IMR-90 (cell line): Measurements from ENCODE around the gene RASSF4. TPM values are rescaled to one million over a fixed set of nuclear protein-coding genes. Genes with fewer than 3 reads are reported as not detected.

Experiments
- ATAC-seq: fragments of 200-7000 bp; cut with Tn5 transposase; 2 replicates; pipeline ENCODE4 v1.9.1; 2020; ENCODE audit warnings: low read depth, mild to moderate bottlenecking, moderate library complexity
- BruUV-seq: library from RNA; stranded (reverse); fragments of 400-500 nt; replicated peaks from 2 replicates; lab custom pipeline; 2021; lab: Mats Ljungman, UMichigan
- CTCF ChIA-PET: fragments of 300-600 bp; formaldehyde crosslinking; extraction: SDS; loops from one replicate; lab custom pipeline; 2021; ENCODE audit warnings: antibody characterized with exemption; lab: Yijun Ruan, JAX
- POLR2A ChIA-PET: fragments of 300-600 bp; sonication (Branson Sonifier 250); formaldehyde crosslinking; loops from one replicate; lab custom pipeline; 2022; ENCODE audit warnings: antibody characterized with exemption; ENCODE audit not compliant: unreplicated experiment; lab: Charles Lee
- DNase-seq: peaks from one replicate; pipeline ENCODE4 v3.0.0; 2013
- H2AFZ ChIP-seq: replicated peaks from 2 replicates; pipeline ENCODE3; 2013; ENCODE audit warnings: low read length, mild to moderate bottlenecking; ENCODE audit not compliant: poor library complexity
- H2AK5ac ChIP-seq: 2 replicates; pipeline ENCODE4 v1.6.1; 2013; ENCODE audit warnings: low read depth, low read length, inconsistent platforms
- H2AK9ac ChIP-seq: replicated peaks from 2 replicates; pipeline ENCODE3; 2013; ENCODE audit warnings: mild to moderate bottlenecking, low read depth, low read length, moderate library complexity; ENCODE audit not compliant: poor library complexity
- H2BK120ac ChIP-seq: 2 replicates; pipeline ENCODE4 v1.6.1; 2013; ENCODE audit warnings: low read depth, low read length, inconsistent platforms
- H2BK15ac ChIP-seq: 3 replicates; pipeline ENCODE4 v1.6.1; 2013; ENCODE audit warnings: low read depth, low read length, inconsistent platforms
- H2BK20ac ChIP-seq: 2 replicates; pipeline ENCODE4 v1.6.1; 2013; ENCODE audit warnings: low read depth, mild to moderate bottlenecking, inconsistent platforms, low read length, moderate library complexity
- H2BK5ac ChIP-seq: 2 replicates; pipeline ENCODE4 v1.6.1; 2013; ENCODE audit warnings: mild to moderate bottlenecking, low read depth, low read length, inconsistent platforms; ENCODE audit not compliant: poor library complexity, severe bottlenecking
- H3K14ac ChIP-seq: replicated peaks from 2 replicates; pipeline ENCODE4 v1.6.1; 2013; ENCODE audit warnings: low read depth, low read length, inconsistent platforms
- H3K18ac ChIP-seq: 2 replicates; pipeline ENCODE4 v1.6.1; 2013; ENCODE audit warnings: low read depth, low read length, control low read depth
- H3K23ac ChIP-seq: 2 replicates; pipeline ENCODE4 v1.6.1; 2013; ENCODE audit warnings: low read depth, low read length, inconsistent platforms
- H3K27ac ChIP-seq: 2 replicates; pipeline ENCODE4 v1.5.1; 2013; ENCODE audit warnings: mild to moderate bottlenecking, control low read depth, low read length; ENCODE audit not compliant: insufficient read depth
- H3K27me3 ChIP-seq: 2 replicates; pipeline ENCODE4 v1.6.1; 2013; ENCODE audit warnings: low read length; ENCODE audit not compliant: control insufficient read depth, insufficient read depth
- H3K36me3 ChIP-seq: 2 replicates; pipeline ENCODE4 v1.6.1; 2013; ENCODE audit warnings: low read length, mixed read lengths; ENCODE audit not compliant: control insufficient read depth, insufficient read depth
- H3K4ac ChIP-seq: 2 replicates; pipeline ENCODE4 v1.6.1; 2013; ENCODE audit warnings: low read depth, low read length, inconsistent platforms
- H3K4me1 ChIP-seq: 2 replicates; pipeline ENCODE4 v1.6.1; 2013; ENCODE audit warnings: low read length, mixed read lengths; ENCODE audit not compliant: control insufficient read depth, insufficient read depth
- H3K4me2 ChIP-seq: 2 replicates; pipeline ENCODE4 v1.6.1; 2013; ENCODE audit warnings: low read depth, mild to moderate bottlenecking, control low read depth, low read length, moderate library complexity
- H3K4me3 ChIP-seq: 2 replicates; pipeline ENCODE4 v1.5.1; 2013; ENCODE audit warnings: low read depth, mild to moderate bottlenecking, control low read depth, low read length, moderate library complexity; ENCODE audit not compliant: insufficient read depth
- H3K56ac ChIP-seq: 2 replicates; pipeline ENCODE4 v1.6.1; 2013; ENCODE audit warnings: low read length, inconsistent platforms; ENCODE audit not compliant: insufficient read depth; ENCODE audit errors: extremely low read depth
- H3K79me1 ChIP-seq, 2 experiments: 2 replicates each; pipeline ENCODE4 v1.6.1; 2013; ENCODE audit warnings: low read length in 2 of 2, inconsistent platforms in 1 of 2, low read depth in 1 of 2
- H3K9ac ChIP-seq: 2 replicates; pipeline ENCODE4 v1.6.1; 2013; ENCODE audit warnings: low read depth, low read length, control low read depth
- H3K9me1 ChIP-seq: 2 replicates; pipeline ENCODE4 v1.6.1; 2013; ENCODE audit warnings: low read length, inconsistent platforms; ENCODE audit not compliant: insufficient read depth
- H3K9me3 ChIP-seq: 2 replicates; pipeline ENCODE4 v1.6.1; 2013; ENCODE audit warnings: low read length; ENCODE audit not compliant: control insufficient read depth, insufficient read depth
- H4K20me1 ChIP-seq: 2 replicates; pipeline ENCODE4 v1.6.1; 2013; ENCODE audit warnings: low read length, inconsistent platforms; ENCODE audit not compliant: insufficient read depth
- H4K5ac ChIP-seq: 2 replicates; pipeline ENCODE4 v1.6.1; 2013; ENCODE audit warnings: mild to moderate bottlenecking, low read depth, low read length, control low read depth
- H4K8ac ChIP-seq, 2 experiments: 2 replicates each; pipeline ENCODE4 v1.6.1; 2013; ENCODE audit warnings: low read depth in 2 of 2, low read length in 2 of 2, control low read depth in 1 of 2, inconsistent platforms in 1 of 2
- H4K91ac ChIP-seq: 2 replicates; pipeline ENCODE4 v1.6.1; 2013; ENCODE audit warnings: low read depth, low read length, inconsistent platforms; ENCODE audit not compliant: insufficient read depth
- BHLHE40 ChIP-seq: fragments of 150-350 bp; IDR thresholded peaks from 2 replicates; pipeline ENCODE4 v1.6.1; 2016; ENCODE audit warnings: mild to moderate bottlenecking, low read depth, low read length
- FOS ChIP-seq: fragments of 150-350 bp; IDR thresholded peaks from 2 replicates; pipeline ENCODE4 v1.6.1; 2016; ENCODE audit warnings: low read depth, low read length
- MAFK ChIP-seq: IDR thresholded peaks from 2 replicates; pipeline ENCODE4 v1.6.1; 2012; ENCODE audit warnings: low read depth, low read length, improper control_type of control experiment
- NFE2L2 ChIP-seq: fragments of 150-350 bp; IDR thresholded peaks from 2 replicates; pipeline ENCODE4 v1.6.1; 2016; ENCODE audit warnings: low read depth, mild to moderate bottlenecking, low read length
- POLR2A ChIP-seq: IDR thresholded peaks from 2 replicates; pipeline ENCODE4 v1.6.1; 2012; ENCODE audit warnings: mild to moderate bottlenecking, low read depth, low read length
- RAD21 ChIP-seq: IDR thresholded peaks from 2 replicates; pipeline ENCODE4 v1.6.1; 2012; ENCODE audit warnings: low read length, improper control_type of control experiment
- RCOR1 ChIP-seq: IDR thresholded peaks from 2 replicates; pipeline ENCODE4 v1.6.1; 2012; ENCODE audit warnings: mild to moderate bottlenecking, low read length, improper control_type of control experiment; ENCODE audit not compliant: insufficient replicate concordance
- SMC3 ChIP-seq: fragments of 150-350 bp; IDR thresholded peaks from 2 replicates; pipeline ENCODE4 v1.6.1; 2016; ENCODE audit warnings: low read depth, mild to moderate bottlenecking, antibody characterized with exemption, low read length, moderate library complexity
- WGBS, 2 experiments: methylation state at CpG; one replicate each; pipeline versions ENCODE4 v1.1.5 to v1.1.7; 2013; ENCODE audit warnings: missing lambda C conversion rate in 2 of 2; ENCODE audit not compliant: insufficient read length in 1 of 2; ENCODE audit errors: extremely low coverage in 2 of 2; 5-methylcytosine and 5-hydroxymethylcytosine counted together
- dilution Hi-C: fragments of 300-500 bp; cut with HindIII; formaldehyde crosslinking; loops from one replicate; pipeline ENCODE4 v1.14.3; 2018; ENCODE audit warnings: low sequenced_read_pairs; ENCODE audit not compliant: unreplicated experiment
- in situ Hi-C: fragments of 300-500 bp; cut with MboI; formaldehyde crosslinking; loops from 3 replicates; pipeline ENCODE4 v1.14.3; 2019; ENCODE audit warnings: low sequenced_read_pairs, inconsistent platforms, mixed read lengths
- intact Hi-C: fragments of 100-400 bp; cut with micrococcal nuclease; formaldehyde crosslinking; loops from 2 replicates; pipeline ENCODE4 v1.10.0; 2022
- polyA plus RNA-seq, 3 experiments: library from polyadenylated mRNA; depleted of rRNA; stranded (reverse); fragments of >200 nt; gene quantifications; 2 replicates each; pipeline ENCODE4 v1.2.3, GENCODE V29; 2012; ENCODE audit warnings: low replicate concordance in 1 of 3
- total RNA-seq: library from RNA; depleted of rRNA; stranded (reverse); fragments of >200 nt; gene quantifications from 2 replicates; pipeline ENCODE4 v1.2.3, GENCODE V29; 2012

RASSF4 gene
- total and polyA plus RNA-seq, 2 of the 4 experiments (the other 2 are of a cell fraction): 5.9 to 8.6 TPM

GRCh38 chr10:44935966-44936295, 23.7 kb upstream of the RASSF4 start:
- BruUV-seq: no TSS peak
- POLR2A ChIA-PET: no interaction called here
- CTCF ChIA-PET: no interaction called here

More at GRCh38 chr10:44935966-44936295, 23.7 kb upstream of the RASSF4 start:
- in situ Hi-C loops: no loop called here
- Histone ChIP-seq H3K18ac (peak overlapping the region; percentile 21; the same call in 1 of the 2 replicates), H4K20me1 (no peaks in the 10 kb centered on the region), H3K4me2 (no peak overlapping the region), H3K4me3 (no peak overlapping the region), H3K4ac (peak overlapping the region; percentile 63), H3K27ac (0 out of 2 replicates have a peak overlapping the region, but pooled peaks have one; percentile 3), H2AK5ac (peak overlapping the region; percentile 63), H4K5ac (no peak overlapping the region), H2BK120ac (peak overlapping the region; percentile 81), H3K79me1 (no peaks in the 10 kb centered on the region), H2BK5ac (peak overlapping the region; percentile 27), H2BK15ac (peak overlapping the region; percentile 16; the same call in 1 of the 3 replicates), H3K14ac (0 out of 2 replicates have a peak overlapping the region, but pooled peaks have one; percentile 11), H2BK20ac (peak overlapping the region; percentile 22), H4K8ac (peak overlapping the region; percentile 26 to 39; a peak in 2 of 4 replicates), H3K9me1 (peaks cover 9% of the 10 kb centered on the region; the same call in 1 of the 2 replicates), H3K9ac (no peak overlapping the region), H4K91ac (peak overlapping the region; percentile 40), H3K56ac (no peak overlapping the region), H3K36me3 (no peaks in the 10 kb centered on the region), H3K23ac (no peak overlapping the region), H3K4me1 (peaks cover 15% of the 10 kb centered on the region), H3K27me3 (no peaks in the 10 kb centered on the region), H2AFZ (peak overlapping the region; percentile 84), H2AK9ac (peak overlapping the region; percentile 76), H3K9me3 (no peaks in the 10 kb centered on the region)
- 17% methylated on average over 1 of the region's 3 CpGs; no CpG with 5 or more reads in 1 of the 2 experiments for WGBS, 2 experiments
- TF ChIP-seq SMC3: no peak
- TF ChIP-seq POLR2A: no peak
- no peak for TF ChIP-seq MAFK
- no peak for TF ChIP-seq RCOR1
- no peak for TF ChIP-seq BHLHE40
- TF ChIP-seq RAD21: no peak
- no peak for TF ChIP-seq FOS
- TF ChIP-seq NFE2L2: no peak
- no peak for DNase-seq
- intact Hi-C loops: no loop called here
- no peak for ATAC-seq
- dilution Hi-C loops: no loop called here
